DOHH2 (cell line): Measurements from ENCODE around the gene TNFAIP8L2.

Experiments
- CTCF ChIP-seq: fragments of 200-600 bp; sonication (generic); IDR thresholded peaks from one replicate; pipeline ENCODE4 v1.5.1; 2014; ENCODE audit warnings: antibody characterized with exemption, mild to moderate bottlenecking, low read depth, low read length; ENCODE audit not compliant: poor library complexity, severe bottlenecking
- EZH2phosphoT487 ChIP-seq: fragments of 200-600 bp; sonication (generic); IDR thresholded peaks from 2 replicates; pipeline ENCODE4 v1.6.1; 2017; ENCODE audit warnings: borderline replicate concordance, mild to moderate bottlenecking, antibody characterized with exemption, low read length, moderate library complexity, mixed read lengths

- TF ChIP-seq CTCF = no peak
- TF ChIP-seq EZH2phosphoT487 = no peak
Measured at GRCh38 chr1:151159373-151159772, 2.9 kb downstream of the TNFAIP8L2 start.
